ENCODE results near the gene PRRC2C. TPM values are rescaled to one million over a fixed set of nuclear protein-coding genes. Genes with fewer than 3 reads are reported as not detected.
"Not testable (repeated sequence)": the region's sequence is repeated elsewhere in the genome, so short reads cannot be mapped to it uniquely, and the experiment has no call there.

Gene PRRC2C
- total RNA-seq, 4 donors from 2014 or later = 61.7 to 125 (median 94.9) TPM

DNA sequence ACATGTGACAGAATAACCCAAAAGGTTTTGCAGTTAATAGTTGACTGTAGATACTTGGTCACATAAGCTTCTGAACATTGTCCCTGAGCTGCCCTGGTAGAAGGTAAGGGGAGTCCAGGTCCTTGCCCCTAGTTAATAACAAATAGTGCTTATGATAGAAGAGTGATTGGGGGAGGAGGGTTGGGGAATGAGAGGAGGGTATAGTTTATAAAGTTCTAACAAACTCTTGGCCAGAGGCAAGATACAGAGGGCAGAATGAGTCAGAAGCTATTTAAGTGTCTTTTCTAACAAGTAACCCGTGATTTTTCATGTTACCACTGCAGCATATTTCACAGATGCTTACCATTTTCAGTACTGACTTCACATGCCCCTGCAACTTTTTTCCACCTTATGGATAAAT, 110.0 kb downstream of the PRRC2C start:
- intact Hi-C loops (cut with DNase I; ENCODE audit: low total_unique reads) = no loop called here

DNA sequence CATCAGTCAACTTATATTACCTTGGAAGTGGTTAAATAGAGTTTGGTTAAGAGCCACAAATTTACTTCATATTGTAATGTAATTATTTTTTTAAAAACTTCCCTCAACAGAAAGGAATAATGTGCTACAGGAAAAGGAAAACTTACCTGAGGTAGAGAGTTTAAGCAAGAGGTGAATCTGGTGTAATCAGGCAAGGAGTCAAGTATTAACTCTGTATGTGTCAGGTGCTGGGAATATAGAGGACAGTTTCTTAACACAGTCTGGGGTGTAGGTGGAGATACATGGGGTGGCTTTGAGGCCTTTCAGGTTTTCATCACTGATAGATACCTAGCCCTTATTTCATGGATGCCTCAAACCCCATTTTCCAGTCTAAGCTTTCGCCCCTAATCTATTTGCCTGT, 110.8 kb downstream of the PRRC2C start:
- intact Hi-C loops (cut with DNase I; ENCODE audit: low total_unique reads) = no loop called here
- H3K4me1 ChIP-seq = no peaks in the 10 kb centered on the region
- H3K27me3 ChIP-seq = no peaks in the 10 kb centered on the region
- in situ Hi-C loops (cut with MboI; ENCODE audit: low pct_ligation_motif_present in 1 of 4, low pct_unique_long_range_greater_than_20kb in 1 of 4, low sequenced_read_pairs in 3 of 4) = no loop called here
- H3K27ac ChIP-seq = no peak overlapping the region
- no peaks in the 10 kb centered on the region for H3K9me3 ChIP-seq
- DNase-seq = no peak
- H3K4me3 ChIP-seq = no peak overlapping the region
- peaks cover 0 to 26% (median 12%) of the 10 kb centered on the region in 4 donors for H3K36me3 ChIP-seq
- no peak for TF ChIP-seq POLR2AphosphoS5 (IDR thresholded peaks at IDR 0.05)
- no peak for TF ChIP-seq EP300 (IDR thresholded peaks at IDR 0.05; ENCODE audit: low read depth)
- TF ChIP-seq, protein P1, sequence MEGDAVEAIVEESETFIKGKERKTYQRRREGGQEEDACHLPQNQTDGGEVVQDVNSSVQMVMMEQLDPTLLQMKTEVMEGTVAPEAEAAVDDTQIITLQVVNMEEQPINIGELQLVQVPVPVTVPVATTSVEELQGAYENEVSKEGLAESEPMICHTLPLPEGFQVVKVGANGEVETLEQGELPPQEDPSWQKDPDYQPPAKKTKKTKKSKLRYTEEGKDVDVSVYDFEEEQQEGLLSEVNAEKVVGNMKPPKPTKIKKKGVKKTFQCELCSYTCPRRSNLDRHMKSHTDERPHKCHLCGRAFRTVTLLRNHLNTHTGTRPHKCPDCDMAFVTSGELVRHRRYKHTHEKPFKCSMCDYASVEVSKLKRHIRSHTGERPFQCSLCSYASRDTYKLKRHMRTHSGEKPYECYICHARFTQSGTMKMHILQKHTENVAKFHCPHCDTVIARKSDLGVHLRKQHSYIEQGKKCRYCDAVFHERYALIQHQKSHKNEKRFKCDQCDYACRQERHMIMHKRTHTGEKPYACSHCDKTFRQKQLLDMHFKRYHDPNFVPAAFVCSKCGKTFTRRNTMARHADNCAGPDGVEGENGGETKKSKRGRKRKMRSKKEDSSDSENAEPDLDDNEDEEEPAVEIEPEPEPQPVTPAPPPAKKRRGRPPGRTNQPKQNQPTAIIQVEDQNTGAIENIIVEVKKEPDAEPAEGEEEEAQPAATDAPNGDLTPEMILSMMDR (IDR thresholded peaks at IDR 0.05) = no peak
- TF ChIP-seq POLR2A (IDR thresholded peaks at IDR 0.05) = no peak
- WGBS, 2 donors (ENCODE audit: low coverage in 1 of 2) = 92 to 100% methylated on average over 1 of the region's 1 CpG

More for the DNA sequence above, 110.0 kb downstream of the PRRC2C start:
- Histone ChIP-seq H3K27me3 (no peaks in the 10 kb centered on the region), H3K4me1 (no peaks in the 10 kb centered on the region), H3K27ac (no peak overlapping the region), H3K36me3 (peaks cover 0 to 34% (median 16%) of the 10 kb centered on the region in 4 donors), H3K4me3 (no peak overlapping the region), H3K9me3 (no peaks in the 10 kb centered on the region)
- WGBS, 2 donors (ENCODE audit: low coverage in 1 of 2) = 60 to 80% methylated on average over 1 of the region's 1 CpG
- no peak for DNase-seq
- TF ChIP-seq POLR2A (IDR thresholded peaks at IDR 0.05) (no peak), POLR2AphosphoS5 (IDR thresholded peaks at IDR 0.05) (no peak), EP300 (IDR thresholded peaks at IDR 0.05; ENCODE audit: low read depth) (no peak)
- TF ChIP-seq, protein P1 (IDR thresholded peaks at IDR 0.05) = no peak
- in situ Hi-C loops (cut with MboI; ENCODE audit: low pct_ligation_motif_present in 1 of 4, low pct_unique_long_range_greater_than_20kb in 1 of 4, low sequenced_read_pairs in 3 of 4) = no loop called here

DNA sequence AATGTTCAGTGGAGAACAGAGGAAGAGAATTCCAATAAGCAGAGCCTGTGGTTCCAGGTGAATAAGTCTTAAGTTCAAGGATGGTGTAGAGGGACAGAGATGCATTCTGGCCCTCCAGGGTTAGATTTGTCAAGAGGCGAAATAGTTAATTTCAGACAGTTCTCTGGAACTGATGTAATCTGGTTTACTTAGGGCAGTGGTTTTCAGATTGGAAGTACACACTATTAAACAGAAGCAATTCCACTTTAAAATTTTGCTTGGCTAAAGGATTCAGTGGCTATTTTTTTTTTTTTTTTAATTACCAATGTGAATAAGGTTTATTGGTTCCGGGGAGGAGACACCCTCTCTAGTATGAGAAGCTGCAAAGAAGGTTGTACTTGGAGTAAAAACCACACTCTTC, 111.4 kb downstream of the PRRC2C start:
- no peak overlapping the region for H3K27ac ChIP-seq
- H3K9me3 ChIP-seq = no peaks in the 10 kb centered on the region
- intact Hi-C loops (cut with DNase I; ENCODE audit: low total_unique reads) (no loop called here), in situ Hi-C loops (cut with MboI; ENCODE audit: low pct_ligation_motif_present in 1 of 4, low pct_unique_long_range_greater_than_20kb in 1 of 4, low sequenced_read_pairs in 3 of 4) (no loop called here)
- TF ChIP-seq POLR2AphosphoS5 (IDR thresholded peaks at IDR 0.05) (no peak), EP300 (IDR thresholded peaks at IDR 0.05; ENCODE audit: low read depth) (no peak), POLR2A (IDR thresholded peaks at IDR 0.05) (no peak)
- TF ChIP-seq, protein P1 (IDR thresholded peaks at IDR 0.05) = no peak
- H3K36me3 ChIP-seq = peaks cover 0 to 20% (median 9%) of the 10 kb centered on the region in 4 donors
- 54 to 94% methylated on average over 2 of the region's 2 CpGs for WGBS, 2 donors (ENCODE audit: low coverage in 1 of 2)
- no peaks in the 10 kb centered on the region for H3K27me3 ChIP-seq
- H3K4me1 ChIP-seq = no peaks in the 10 kb centered on the region
- H3K4me3 ChIP-seq = no peak overlapping the region
- no peak for DNase-seq

DNA sequence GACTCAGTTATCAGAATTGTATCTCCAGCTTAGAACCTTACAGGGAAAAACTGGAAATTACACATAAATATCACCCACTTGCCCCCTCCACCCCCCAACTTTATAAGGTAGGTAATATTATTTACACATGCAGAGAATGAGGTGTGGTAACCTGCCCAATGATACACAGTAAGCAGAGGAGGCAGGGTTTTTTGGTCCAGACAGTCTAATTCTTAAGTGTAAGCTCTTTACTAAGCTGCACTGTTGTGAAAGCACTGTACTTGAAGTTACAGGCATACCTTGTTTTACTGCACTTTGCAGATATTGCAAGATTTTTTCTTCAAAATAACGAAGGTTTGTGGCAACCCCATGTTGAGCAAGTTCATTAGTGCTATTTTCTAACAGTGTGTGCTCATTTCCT, 111.9 kb downstream of the PRRC2C start:
- Histone ChIP-seq H3K36me3 (peaks cover 0 to 15% (median 8%) of the 10 kb centered on the region in 4 donors), H3K9me3 (no peaks in the 10 kb centered on the region), H3K4me3 (no peak overlapping the region), H3K4me1 (no peaks in the 10 kb centered on the region), H3K27ac (no peak overlapping the region), H3K27me3 (no peaks in the 10 kb centered on the region)
- 71 to 100% methylated on average over 1 of the region's 1 CpG for WGBS, 2 donors (ENCODE audit: low coverage in 1 of 2)
- DNase-seq = no peak
- intact Hi-C loops (cut with DNase I; ENCODE audit: low total_unique reads) (no loop called here), in situ Hi-C loops (cut with MboI; ENCODE audit: low pct_ligation_motif_present in 1 of 4, low pct_unique_long_range_greater_than_20kb in 1 of 4, low sequenced_read_pairs in 3 of 4) (no loop called here)
- TF ChIP-seq EP300 (IDR thresholded peaks at IDR 0.05; ENCODE audit: low read depth) = no peak
- no peak for TF ChIP-seq POLR2AphosphoS5 (IDR thresholded peaks at IDR 0.05)
- no peak for TF ChIP-seq POLR2A (IDR thresholded peaks at IDR 0.05)
- TF ChIP-seq, protein P1 (IDR thresholded peaks at IDR 0.05) = no peak

DNA sequence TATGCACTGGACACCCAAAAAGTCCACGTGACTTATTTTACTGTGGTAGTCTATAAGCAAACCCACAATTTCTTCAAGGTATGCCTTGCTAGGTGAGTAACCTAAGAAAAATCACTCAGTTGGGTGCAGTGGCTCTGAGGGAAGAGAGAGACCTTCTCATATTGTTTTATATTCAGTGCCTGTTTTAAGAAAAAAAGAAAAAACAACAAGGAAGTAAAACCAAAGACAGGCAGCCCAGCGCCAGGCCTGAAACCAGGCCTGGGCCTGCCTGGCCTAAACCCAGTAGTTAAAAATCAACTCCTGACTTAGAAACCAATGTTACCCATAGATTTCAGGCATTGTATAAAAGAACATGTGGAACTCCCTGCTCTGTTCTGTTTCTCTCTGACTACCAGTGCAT, 115.0 kb downstream of the PRRC2C start:
- H3K27me3 ChIP-seq; H3K9me3 ChIP-seq; H3K4me1 ChIP-seq; intact Hi-C loops (cut with DNase I; ENCODE audit: low total_unique reads); H3K36me3 ChIP-seq; in situ Hi-C loops (cut with MboI; ENCODE audit: low pct_ligation_motif_present in 1 of 4, low pct_unique_long_range_greater_than_20kb in 1 of 4, low sequenced_read_pairs in 3 of 4); H3K27ac ChIP-seq; H3K4me3 ChIP-seq; DNase-seq: not testable (repeated sequence)
- WGBS, 2 donors (ENCODE audit: low coverage in 1 of 2) = 71 to 90% methylated on average over 1 to 2 of the region's 2 CpGs
